Amygdala (tissue), 56 donors: ENCODE measurements around the gene MARF1.
"Not testable (repeated sequence)": the region's sequence is repeated elsewhere in the genome, so short reads cannot be mapped to it uniquely, and the experiment has no call there.

Experiments
- DNase-seq, 56 donors: peaks; one replicate each; lab custom pipeline; 2025; lab: John Stamatoyannopoulos, UW

Gene MARF1

DNA sequence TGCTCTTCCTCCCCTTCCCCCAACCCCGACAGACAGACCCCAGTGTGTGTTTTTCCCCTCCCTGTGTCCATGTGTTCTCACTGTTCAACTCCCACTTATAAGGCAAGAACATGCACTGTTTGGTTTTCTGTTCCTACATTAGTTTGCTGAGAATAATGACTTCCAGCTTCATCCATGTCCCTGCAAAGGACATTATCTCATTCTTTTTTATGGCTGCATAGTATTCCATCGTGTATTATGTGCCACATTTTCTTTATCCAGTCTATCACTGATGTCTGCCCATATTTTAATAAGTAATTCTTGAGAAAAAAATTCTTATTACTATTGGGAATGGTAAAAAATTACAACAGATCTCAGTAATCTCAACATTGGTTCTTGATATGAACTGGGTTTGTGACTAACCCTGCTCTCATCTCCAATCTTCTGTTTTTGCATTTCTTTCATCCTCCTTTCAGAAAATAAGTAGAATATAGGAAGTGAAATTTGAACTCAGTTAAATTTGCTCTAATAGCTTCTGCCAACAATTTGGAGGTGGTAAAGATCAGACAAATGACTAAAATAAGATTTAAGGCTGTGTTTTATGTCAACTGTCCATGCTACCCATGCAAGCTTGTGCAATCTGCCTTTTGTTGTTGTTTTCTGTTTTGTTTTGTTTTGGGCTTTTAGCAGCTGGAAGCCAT lies 11.1 kb downstream of the MARF1 start:
- DNase-seq = no peak

DNA sequence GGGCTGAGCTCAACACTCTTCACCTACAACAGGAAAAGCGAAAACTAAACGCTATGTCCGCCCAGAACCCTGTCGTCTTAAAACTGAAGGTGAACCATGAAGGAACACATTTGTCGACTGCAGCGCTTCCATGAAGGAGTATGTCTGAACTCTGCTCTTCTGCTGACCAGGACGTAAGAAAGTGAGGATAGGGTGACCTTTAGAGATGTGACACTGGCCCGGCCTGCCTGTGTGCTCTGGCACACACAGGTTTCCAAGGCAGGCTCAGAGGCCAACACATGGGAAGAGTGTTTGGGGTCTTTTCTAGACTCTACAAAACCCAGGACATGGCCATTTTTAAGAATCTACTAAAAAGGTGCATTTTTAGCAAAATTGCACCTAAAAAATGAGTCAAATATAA lies 21.1 kb downstream of the MARF1 start:
- DNase-seq = no peak

DNA sequence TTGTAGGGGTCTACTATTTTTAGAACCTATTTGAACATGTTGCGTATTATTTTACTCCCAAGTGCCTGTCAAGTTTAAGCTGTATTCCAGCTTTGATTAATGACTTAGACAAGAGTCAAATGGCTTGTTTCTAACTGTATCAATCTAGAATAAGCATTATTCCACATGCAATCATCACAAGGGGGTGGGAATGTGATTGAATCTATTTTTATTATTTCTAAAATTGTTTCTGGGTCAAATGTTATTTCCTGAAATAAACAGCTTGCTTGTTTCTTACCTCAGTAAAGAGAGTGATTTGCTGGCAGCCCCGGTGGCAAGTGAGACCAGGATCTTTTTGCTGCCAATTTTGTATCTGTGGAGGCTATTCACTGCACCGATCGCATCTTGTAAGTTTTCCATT lies 21.5 kb downstream of the MARF1 start:
- DNase-seq = no peak

DNA sequence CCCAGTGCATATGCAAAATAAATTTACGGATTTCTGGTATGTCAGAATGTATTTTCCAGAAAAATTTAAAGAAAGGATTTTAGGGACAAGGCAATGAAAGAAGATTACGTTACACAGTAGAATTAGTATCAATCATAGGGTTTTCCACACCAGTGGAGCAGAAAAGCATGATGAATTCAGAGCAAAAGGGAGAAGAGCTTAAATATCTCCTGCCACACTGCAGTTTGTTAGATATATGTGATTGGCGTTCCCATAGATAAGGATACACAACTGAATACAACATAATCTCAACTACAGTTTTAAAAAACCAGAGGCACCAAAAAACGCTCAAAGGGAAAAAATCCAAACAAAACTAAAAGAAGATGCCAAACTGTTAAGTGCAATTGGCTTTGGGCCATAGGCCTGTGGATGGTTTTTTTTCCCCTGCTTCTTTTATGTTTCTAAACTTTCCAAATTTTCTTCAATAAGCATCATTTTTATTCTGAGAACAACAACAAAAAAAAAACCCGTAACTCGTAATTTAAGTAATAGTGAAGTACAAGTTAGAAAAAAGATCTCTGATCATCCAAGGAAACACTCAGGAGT lies 22.3 kb downstream of the MARF1 start:
- DNase-seq = no peak

DNA sequence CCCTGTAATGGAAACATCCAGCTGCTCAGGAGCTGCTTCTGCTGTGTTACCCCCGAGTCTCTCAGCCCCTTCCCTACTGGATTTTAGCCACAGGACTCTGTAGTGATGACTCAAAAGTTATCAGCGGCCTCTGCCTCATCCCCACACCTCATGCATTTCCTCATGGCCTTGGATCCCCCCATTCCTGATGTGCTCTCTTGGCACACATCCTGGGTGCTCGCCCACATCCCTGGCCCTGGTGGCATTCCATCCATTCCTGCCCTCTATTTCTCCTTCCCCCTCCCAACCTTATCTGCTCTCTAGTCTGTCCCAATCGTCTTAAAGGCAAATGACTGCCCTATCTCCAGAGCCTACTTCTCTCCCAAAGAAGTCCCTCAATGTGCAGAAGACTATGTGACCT lies 24.6 kb downstream of the MARF1 start:
- DNase-seq = no peak

DNA sequence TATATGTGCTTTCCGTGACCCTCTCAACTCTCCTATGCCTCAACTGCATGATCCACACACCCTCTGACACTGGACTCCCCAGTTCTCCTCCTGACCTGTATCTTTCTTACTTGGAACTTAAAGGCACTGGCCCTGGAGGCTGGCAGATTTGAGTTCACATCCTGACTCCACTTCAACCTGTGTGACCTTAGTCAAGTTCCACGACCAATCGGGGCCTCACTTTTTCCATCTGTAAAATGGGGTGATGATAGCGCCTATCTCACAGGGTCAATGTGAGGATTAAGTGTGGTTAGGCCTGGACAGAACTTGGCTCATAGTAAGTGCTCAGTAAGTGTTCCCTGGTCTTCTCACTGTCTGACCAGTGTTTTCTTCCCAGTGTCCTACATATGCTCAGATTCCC lies 25.1 kb downstream of the MARF1 start:
- no peak for DNase-seq

DNA sequence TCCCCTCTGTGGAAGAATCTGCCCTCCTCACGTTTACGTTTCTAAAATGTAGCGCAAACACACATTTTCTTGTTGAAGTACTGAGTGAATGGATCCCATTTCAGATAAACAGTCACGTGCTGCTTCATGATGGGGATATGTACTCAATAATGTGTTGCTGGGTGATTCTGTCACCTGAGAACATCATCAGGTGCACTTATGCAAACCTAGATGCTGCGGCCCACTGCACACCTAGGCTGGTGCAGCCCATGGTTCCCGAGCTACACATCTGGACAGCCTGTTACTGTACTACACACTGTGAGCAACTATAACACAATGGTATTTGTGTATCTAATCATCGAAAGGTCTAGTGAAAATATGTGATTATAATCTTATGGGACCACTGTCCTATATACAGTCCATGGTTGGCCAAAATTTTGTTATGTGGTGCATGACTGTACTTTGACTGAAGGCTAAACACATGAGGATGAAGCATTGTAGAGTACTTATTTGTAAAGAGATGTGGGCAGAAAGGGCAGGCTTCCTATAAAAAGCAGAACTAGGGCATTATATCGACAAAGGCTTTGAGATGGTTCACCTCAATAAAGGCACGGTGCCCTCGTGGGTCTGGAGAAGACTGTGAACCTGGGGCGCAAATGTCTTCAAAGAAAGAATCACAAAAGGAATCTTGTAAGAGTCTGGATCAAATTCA lies 26.3 kb downstream of the MARF1 start:
- DNase-seq = no peak

DNA sequence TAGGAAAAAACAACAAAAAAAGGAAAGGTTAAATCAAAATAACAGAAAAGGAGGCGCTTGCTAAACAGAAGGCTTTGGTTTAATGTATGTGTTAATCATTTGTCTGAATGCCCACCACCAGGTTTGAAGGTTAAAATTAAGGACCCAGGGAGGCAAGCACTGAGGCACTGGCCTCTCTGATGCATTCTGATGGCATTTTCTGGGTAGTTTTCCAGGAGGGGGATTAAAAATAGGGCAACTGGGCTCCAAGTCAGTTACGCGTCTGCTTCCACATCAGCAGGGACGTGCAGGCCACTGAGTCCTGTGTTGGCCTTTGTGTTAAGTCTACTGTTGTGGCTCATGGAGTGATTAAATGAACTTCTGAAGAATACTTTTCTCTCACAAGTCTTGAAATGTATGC lies 26.9 kb downstream of the MARF1 start:
- no peak for DNase-seq

DNA sequence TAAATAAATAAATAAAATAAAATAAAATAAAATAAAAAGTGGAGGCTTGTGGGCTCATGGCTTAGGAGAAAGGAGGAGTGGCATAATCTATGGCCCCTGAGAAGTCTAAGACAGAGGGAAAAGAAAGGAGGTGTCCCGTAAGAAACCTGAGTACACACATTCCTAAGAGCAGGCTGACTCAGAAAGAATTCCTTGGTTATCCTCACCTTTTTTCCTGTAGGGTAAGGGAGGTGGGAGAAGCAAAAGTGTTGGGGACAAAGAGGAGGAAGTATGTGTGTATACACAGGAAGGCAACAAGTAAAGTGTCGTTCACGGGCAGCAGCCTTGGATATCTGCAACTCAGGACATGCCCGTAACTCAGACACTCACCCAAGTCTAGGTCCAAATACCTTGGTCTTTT lies 29.3 kb downstream of the MARF1 start:
- no peak for DNase-seq

DNA sequence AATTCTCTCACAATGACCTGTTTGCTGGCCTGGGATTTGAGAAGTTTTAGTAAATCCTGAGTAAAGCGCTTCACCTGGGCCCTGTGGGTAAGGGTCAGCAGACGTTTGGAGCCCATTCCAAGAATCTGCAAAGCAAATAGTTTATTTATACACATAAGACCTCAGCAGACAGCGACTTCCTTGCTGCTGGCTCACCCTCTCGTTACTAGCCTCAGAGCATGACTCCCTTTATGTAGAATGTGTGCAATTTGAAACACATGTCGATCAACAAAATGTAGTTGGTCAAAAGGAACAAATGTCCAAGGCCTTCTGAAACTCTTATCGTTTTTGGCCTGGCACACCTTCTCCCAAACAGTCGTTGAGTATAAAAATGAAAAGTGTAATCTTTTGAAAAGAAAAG lies 31.3 kb downstream of the MARF1 start:
- no peak for DNase-seq

DNA sequence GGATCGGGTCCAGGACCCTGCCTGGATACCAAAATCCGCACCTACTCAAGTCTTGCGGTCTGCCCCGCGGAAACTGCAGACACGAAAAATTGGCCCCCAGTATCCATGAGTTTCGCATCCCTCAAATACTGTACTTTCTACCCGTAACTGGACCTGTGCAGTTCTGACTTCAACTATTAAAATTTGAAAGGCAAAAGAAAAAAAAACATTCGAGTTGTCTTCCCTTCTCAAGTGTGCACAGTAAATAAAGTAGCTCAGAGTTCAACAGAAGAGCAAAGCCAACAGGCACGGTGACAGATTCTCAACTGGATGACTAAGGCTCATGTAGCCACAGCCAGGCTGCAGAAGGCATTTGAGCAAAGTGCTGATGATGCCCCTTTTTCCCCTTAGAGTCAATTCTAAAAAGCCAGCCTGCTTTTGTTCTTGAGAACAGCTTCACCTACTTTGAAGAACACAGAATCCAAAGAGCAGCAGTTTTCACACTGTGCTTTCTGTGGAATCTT lies 32.5 kb downstream of the MARF1 start:
- no peak for DNase-seq

DNA sequence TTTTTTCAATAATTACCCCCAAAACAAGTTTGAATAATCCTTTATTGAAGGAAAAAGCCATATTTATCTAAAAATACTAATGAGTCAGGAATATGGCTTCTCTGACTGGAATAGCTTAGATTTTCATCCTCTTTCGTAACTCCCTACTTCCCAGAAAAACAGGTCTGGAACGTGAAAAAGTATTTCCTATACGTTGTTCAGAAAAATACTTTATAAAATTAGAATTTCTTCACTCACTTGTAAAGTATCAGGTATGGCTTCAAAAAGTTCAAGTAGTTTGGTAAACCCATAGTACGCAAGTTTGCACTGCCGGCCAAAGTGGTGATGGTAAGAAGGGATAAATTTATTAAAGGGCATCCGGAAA lies 33.7 kb downstream of the MARF1 start:
- DNase-seq = no peak

DNA sequence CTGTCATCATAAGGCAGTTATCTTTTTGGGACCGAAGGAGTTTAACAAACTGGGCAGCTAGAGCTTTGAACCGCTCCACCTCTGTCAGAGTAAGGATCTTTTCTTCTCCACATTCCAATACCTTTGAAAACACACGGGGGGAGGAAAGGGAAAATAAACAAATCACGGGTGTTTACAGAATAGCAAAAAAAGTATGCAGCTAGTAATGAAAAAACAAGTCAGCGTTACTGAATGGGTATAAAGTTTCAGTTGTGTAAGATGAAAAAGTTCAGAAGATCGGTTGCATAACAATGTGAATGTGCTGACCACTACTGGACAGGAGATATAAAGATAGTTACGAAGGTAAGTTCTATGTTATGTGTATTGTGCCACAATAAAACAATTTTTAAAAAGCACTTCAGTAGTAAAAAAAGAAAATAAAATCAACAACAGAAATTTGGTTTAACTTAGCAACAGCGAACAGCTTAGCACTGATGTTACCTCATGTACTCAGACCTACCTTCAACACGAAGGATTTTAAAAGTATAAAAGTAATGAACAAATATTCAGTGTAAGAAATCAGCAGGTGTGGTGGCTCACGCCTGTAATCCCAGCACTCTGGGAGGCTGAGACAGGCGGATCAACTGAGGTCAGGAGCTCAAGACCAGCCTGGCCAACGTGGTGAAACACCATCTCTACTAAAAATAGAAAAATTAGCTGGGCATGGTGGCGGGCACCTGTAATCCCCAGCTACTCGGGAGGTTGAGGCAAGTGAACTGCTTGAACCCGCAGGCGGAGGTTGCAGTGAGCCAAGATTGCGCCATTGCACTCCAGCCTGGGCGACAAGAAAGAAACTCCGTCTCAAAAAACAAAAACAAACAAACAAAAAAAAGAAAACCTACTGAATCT lies 34.3 kb downstream of the MARF1 start:
- DNase-seq = no peak

DNA sequence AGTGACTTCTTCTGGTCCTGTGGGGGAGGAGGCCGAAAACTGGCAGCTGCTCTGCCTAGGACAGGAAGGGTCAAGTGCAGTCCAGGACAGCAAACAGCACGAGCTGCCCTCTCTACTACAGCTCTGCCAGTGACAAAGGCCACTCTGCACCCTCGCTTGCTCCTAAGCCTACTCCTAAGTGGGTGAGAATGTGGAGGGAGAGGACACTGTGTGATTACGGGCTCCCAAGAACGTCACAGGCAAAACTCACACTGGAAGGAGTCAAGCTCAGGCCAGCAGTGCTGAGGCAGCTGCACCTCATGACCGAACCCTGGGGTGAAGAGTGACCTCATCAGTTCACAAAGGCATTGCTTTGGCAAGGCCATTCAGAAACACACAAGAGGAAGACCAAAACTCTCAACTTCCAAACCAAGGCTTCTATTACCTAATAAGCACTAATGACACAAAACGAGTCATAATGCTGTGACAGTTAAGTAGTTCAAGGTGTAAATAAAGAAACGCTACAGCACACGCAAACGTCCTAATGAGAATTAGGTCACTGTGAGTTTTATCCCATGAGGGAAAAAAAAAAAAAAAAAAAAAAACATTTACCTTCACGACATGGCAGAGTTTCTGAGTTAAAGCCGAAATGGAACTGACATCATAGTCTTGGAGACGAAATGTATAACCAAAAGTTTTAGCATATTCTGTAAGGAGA lies 35.1 kb downstream of the MARF1 start:
- DNase-seq = no peak

DNA sequence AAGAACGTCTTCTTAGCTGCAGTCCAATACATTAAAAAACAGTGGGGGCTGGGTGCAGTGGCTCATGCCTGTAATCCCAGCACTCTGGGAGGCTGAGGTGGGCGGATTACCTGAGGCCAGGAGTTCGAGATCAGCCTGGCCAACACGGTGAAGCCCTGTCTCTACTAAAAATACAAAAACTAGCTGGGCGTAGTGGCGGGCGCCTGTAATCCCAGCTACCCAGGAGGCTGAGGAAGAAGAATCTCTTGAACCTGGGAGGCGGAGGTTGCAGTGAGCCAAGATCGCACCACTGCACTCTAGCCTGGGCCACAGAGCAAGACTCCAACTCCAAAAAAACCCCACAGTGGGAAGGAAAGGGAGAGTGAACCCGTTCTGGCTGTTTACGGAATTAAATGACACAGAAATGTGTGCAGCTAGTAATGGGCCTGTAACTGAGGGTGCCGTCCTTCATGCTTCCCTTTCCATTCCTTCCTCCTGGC lies 35.7 kb downstream of the MARF1 start:
- not testable (repeated sequence) for DNase-seq

DNA sequence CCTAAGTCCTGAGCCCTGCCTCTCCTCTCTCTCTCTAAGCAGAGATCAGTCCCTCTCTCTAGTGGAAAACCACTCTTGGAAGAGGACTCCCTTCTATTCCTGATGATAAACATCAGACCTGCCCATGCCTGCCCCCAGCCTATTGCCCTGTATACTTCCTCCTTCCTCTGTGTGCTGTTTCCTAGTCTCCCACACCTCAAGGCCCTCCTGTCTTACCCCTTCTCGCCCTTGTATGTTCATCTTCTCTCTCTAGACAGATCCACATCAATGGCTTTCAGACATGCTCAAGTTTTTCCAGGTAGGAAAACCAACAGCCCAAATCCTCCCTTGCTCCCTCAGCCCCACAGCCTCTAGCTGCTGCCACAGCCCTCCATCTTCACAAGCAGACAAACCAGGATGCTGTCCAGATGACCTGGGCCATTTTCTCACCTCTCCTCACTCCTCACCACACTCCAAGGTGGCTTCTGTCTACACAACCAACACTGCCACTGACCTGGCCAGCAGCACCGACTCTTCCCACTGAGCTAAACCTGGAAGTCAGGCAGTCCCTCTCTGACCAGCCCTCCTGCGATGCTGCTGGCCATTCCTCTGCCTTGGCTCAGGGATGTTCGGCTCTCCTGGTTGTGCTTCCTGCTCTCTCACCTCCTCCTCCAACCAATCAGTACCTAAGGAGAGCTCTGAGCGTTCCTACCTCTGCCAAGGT lies 36.3 kb downstream of the MARF1 start:
- DNase-seq = no peak

DNA sequence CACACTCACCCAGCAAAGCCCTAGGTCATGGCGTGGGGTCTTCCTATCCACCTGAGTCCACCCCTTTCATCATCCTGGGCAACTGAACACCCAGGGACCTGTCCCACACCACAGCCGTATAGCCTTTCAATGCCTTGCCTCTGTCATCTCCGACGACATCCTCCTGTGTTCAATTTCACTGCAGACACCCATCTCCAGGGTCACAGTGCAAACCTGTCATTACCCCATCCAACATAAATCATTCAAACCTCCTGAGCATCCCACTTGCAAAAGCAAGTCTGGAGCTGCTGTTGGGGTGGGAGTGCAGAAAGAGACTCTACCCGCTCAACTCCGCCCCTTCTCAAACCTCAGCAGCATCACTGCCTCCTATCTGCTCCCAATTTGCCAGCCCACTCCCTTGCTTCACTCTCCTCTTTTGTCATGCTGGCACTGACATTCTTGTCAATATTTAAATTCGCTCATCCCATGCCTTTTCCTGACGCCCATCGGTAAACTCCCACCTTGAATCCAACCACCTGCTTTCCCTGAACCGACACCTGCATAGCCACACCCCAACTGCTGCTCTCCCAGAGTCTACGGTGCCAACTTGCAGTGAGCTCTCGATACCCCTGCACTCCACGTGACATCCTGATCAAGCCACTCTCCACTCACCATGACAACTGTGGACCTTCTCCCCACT lies 37.0 kb downstream of the MARF1 start:
- DNase-seq = no peak

DNA sequence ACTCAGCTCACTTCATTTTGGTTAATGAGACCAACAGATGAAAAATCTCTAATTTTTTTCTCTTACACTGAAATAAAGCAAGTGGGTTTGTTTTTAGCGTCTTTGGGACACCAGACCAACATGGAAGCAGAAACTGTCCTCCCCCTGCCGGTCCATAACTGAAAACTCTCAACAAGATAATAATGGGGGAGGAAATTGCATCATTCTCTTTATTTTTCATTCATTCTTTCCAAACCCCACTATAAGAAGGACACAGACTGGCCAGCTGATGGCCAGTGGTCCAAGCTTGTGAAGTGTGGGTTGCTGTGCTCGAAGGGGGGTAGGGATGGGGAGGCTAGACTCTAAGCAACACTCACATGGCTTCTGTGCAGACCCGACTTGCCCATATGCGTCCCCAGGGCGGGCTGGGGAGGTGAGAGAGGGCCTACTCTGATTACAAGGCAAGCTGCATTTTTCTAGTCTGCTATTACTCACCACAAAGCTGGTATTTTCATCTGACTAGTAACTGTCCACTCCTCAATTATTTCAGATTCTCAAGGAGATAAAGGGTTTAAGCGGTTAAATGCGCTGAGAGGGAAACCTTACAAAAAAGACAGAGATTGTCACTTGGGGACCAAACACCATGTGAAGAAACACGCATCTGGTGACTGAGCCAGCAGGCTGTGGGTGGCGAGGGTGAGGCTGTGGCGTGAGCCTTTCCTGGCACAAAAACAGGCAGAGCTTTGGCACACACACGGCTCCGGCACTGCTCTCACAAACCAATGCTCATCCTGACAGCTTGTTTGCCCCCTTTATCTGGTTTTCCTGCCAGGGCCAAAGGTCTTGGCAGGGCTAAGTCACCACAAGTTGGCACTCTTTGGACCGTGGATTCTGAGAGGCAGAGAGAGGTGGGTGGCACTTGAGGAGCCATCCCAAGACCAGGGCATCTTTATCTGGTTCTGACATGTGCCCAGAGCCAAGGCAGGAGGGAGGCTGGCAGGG lies 38.2 kb downstream of the MARF1 start:
- peak in 31 of 56 donors; percentile 4 to 55 (median 34) for DNase-seq
